LoVo (cell line): ENCODE results near the gene LPGAT1.
"Not testable (repeated sequence)": the region's sequence is repeated elsewhere in the genome, so short reads cannot be mapped to it uniquely, and the experiment has no call there.

Experiments
- DNase-seq: peaks from one replicate; pipeline ENCODE4 v3.0.0-alpha.2; 2016; ENCODE audit warnings: low spot score

Gene LPGAT1

DNA sequence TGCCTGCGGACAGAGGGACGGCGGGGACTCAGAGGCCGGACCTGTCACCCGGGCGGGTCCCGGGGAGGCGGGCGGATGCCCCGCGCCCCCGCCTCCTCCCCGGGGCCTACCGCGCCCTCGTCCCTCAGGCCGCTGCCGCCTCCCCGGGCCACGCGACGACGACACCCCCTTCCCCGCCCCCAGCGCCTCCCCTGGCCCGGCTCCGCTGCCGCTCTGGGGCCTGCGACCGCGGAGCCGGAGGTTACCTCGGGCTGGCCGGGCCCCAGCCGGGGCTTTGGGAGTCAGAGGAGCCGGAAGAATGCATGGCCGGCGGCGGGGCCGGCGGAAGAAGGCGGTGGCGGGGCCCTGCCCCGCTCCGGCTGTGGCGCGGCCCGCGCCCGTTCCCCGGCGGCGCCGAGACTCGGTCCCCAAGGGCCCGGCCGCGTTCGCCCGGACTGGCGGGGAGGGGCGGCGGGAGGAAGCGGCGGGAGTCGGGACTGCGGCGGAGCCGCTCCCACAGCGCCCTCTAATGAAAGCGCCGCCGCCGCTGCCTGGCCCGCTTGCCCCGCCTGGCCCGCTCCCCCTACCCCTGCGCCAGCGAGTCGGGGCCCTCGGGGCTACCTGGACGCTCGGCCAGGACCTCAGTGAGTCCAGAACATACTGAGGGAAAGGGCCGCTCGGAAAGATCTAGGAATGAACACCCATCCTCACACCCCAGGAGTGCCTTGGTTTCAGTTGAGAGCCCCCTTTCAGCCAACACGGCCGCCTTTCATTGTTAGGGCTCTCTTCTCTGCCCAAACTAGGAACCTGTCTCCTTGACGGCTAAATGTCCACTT is at the start of gene LPGAT1:
LPGAT1 (minus strand) TSS at position 436 of the 815 bp plus-strand sequence. CDS start 1,467 bp downstream, outside the sequence.
- DNase-seq, result peak; percentile 79

DNA sequence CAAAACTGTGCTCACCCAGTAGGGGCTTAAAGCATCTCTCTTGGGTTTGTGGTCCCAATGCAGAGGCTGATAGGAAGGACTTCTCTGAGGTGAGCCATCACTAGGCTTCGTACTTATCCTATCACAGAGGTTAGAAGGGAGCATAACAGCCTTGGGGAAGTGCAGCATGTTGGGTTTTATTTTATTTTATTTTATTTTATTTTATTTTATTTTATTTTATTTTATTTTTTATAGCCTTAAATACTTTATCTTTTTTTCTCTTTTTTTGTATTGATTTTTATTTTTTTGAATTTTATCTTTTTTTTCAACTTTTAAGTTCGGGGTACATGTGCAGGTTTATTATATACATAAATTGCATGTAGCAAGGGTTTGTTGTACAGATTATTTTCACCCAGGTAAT is 48.9 kb upstream of the LPGAT1 start:
- no peak for DNase-seq

DNA sequence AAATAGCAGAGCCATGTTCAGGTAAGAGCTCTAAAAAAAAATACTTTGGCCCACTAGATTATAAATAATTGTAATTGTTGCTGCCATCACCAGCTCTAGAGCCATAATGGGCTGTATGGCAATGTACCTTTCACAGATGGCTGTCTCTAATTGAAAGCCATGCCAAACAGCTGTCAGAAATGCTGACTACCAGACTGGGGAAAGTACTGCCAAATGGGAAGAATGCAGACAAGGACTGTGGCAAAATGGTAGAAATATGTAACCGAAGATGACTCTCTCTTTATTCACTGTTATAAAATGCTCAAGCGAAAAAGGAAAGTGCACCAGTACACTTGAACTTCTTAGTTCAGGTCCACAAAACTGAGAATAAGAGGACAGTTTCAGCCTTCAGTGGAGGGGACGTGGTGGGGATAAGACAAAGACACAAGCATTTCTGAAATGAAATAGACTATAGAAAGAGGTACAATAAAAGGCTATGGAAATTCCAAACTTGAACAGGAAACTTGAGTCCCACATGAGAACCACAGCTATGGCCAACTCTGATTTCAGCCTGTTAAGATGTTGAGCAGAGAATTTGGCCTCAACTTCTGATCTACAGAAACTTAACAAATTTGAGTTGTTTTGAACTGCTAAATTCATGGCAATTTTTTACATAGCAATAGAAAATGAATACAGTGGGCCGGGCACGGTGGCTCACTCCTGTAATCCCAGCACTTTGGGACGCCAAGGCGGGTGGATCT is 46.5 kb upstream of the LPGAT1 start:
- DNase-seq, result no peak

GRCh38 chr1:211875541-211875940 is 45.0 kb upstream of the LPGAT1 start:
- DNase-seq, result no peak

DNA sequence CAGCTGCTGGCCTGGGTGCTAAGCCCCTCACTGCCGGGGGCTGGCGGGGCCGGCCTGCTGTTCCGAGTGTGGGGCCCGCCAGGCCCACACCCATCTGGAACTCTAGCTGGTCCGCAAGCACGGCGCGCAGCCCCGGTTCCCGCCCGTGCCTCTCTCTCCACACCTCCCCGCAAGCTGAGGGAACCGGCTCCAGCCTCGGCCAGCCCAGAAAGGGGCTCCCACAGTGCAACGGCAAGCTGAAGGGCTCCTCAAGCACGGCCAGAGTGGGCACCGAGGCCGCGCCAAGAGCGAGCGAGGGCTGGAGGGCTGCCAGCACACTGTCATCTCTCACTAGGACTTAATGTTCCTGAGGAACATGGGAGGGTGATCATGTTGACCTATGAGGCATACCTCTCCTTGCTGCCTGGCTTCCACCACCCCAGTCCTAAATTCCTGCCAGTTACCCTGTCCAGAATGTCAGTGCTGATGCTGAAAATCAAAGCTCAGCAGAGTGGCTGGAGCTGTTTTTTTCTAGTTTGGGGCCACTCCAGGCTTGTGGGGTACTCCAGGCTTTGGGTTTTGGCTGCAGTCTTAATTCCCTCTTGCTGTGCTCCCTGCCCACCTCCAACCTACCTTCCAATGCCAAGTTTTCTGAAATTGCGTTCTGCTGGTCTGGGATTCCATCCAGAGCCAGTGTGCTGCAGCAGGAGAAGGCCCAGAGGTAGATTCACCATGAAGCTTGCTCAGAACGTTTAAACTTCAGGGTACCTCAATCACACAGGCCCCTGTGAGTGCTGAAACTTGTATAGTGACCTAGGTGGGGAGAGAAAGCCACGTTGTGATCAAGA is 44.2 kb upstream of the LPGAT1 start:
- no peak for DNase-seq

DNA sequence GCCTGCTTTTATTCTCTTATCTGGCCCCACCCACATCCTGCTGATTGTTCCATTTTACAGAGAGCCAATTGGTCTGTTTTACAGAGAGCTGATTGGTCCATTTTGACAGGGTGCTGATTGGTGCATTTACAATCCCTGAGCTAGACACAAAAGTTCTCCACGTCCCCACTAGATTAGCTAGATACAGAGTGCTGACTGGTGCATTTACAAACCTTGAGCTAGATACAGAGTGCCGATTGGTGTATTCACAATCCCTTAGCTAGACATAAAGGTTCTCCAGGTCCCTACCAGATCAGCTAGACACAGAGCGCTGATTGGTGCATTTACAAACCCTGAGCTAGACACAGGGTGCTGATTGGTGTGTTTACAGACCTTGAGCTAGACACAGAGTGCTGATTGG is 43.2 kb upstream of the LPGAT1 start:
- not testable (repeated sequence) for DNase-seq

- no peak for DNase-seq
These were observed 39.6 kb upstream of the LPGAT1 start for GRCh38 chr1:211870156-211870555.

DNA sequence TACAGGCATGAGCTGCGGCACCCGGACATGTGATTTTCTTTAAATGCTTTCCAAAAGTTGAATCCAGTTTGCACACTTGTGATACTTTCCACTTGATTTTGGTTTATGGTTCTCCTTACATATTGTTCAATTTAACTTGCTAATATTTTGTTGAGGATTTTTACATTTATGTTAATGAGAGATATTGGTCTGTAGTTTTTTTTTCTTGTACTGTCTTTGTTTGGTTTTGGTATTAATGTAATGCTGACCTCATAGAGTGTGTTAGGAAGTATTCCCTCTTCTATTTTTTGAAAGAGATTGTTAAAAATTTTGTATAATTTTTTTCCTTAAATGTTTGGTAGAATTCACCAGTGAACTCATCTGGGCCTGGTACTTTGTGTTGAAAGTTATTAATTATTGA is 34.6 kb upstream of the LPGAT1 start:
- DNase-seq, result no peak

GRCh38 chr1:211859405-211859804 is 28.8 kb upstream of the LPGAT1 start:
- DNase-seq, result no peak

DNA sequence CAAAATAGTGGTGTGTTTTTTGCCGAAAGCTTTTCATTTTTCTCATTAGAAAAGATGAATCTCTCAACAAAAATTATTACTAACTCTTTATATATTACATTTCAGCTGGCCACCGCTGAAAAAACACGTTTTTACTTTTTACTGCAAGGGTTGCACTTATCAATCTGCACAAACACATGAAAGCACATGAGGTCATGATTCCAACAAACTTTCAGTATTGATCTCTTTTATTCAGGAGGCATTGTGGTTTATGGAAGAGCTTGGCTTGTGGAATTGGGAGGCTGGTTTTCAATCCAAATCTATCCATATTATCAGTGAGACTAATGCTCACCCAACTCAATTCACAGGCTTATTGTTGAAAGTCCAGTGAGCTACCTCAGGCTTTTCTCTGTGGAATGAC is 20.6 kb upstream of the LPGAT1 start:
- no peak for DNase-seq

GRCh38 chr1:211843507-211844298 is 13.1 kb upstream of the LPGAT1 start:
- no peak for DNase-seq

DNA sequence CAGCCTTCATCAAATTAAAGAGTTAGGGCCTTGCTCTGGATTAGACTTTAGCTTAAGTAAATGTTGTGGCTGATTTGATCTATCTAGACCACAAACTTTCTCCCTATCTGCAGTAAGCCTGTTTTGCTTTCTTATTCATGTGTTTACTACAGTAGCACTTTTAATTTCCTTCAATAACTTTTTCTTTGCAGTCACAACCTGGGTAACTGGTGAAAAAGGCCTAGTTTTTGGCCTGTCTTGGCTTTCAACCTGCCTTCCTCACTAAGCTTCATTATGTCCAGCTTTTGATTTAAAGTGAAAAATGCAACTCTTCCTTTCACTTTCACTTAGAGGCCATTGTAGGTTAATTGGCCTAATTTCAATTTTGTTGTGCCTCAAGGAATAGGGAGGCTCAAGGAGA is 12.5 kb upstream of the LPGAT1 start:
- DNase-seq, result no peak

GRCh38 chr1:211842518-211842917 is 12.0 kb upstream of the LPGAT1 start:
- DNase-seq, result no peak

GRCh38 chr1:211839106-211839505 is 8.5 kb upstream of the LPGAT1 start:
- DNase-seq, result no peak

DNA sequence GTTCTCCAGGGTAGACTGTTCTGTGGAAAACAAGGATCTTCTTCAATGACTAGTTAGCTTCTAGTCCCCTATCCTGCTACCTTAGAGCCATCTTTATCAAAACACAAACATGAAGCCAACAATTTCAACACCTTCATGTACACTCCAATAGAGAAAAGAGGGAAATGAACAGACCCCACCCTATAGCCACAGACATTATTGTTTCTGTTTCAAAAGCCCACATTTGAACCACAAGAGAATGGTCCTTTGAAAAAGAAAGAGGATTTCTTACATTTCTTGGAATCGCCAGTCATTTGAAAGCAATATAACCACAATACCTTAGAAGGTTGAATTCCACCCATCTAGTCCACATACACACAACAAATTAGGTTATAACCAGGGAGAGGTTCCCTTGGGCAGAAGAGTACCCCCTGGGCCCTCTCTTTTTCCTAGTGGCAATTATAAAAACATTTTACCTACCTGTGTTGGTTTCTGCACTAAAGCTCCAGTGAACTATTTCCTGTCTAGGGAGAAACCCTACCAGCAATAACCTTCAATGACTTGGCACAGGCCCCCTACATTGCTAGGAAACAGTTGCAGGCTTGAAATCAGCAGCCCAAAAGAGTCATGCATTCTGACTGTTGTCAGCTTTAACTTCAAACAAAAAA is 2.7 kb upstream of the LPGAT1 start:
- no peak for DNase-seq

GRCh38 chr1:211832661-211833060 is 2.1 kb upstream of the LPGAT1 start:
- no peak for DNase-seq

DNA sequence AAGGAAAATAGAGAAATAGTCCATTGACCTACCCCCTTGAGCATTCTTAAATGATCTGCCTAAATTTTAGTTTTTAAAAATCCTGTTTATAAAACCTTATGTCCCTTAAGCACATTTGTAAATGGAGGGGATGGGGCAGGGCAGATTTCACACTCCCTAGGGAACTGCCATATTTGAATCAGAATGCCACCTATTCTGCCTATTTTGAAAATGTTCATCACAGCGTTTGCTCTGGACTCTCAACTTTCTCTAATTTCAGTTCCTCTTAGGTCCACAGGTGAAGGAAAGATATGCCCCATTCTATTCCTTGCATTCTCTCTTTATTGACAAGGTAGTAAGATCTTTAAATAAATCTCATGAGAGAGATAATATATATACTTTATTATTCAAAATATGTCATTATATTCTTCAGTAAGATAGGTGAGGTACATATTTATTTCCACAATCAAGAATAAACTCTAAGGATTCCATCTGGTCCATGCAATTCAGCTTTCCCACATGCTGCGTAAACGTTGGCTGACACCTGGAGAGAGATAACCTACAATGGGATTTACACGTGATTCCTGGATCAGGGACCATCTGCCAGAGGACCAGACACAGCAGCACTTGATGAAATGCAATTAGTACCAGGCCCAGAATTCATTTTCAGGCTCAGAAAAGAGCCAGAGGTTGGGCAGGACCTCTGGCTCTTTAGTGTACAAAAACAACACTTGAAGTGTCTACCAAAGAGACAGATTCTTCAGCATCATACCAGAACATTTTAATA is 1.2 kb upstream of the LPGAT1 start:
- DNase-seq, result no peak

DNA sequence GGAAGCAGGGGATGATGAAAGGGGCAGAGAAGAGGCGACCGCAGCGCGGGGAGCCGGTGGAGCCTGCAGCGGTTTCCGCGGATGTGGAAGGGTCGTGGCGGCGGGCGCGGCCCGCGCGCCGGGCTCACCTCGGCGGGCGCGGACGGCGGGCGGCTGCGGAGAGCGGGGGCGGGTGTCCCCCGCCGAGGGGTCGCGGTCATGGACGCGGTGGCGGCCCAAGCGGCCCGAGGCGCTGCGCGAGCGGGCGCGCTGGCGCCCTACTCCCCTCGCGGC is 572 bp downstream of the LPGAT1 start:
- no peak for DNase-seq

DNA sequence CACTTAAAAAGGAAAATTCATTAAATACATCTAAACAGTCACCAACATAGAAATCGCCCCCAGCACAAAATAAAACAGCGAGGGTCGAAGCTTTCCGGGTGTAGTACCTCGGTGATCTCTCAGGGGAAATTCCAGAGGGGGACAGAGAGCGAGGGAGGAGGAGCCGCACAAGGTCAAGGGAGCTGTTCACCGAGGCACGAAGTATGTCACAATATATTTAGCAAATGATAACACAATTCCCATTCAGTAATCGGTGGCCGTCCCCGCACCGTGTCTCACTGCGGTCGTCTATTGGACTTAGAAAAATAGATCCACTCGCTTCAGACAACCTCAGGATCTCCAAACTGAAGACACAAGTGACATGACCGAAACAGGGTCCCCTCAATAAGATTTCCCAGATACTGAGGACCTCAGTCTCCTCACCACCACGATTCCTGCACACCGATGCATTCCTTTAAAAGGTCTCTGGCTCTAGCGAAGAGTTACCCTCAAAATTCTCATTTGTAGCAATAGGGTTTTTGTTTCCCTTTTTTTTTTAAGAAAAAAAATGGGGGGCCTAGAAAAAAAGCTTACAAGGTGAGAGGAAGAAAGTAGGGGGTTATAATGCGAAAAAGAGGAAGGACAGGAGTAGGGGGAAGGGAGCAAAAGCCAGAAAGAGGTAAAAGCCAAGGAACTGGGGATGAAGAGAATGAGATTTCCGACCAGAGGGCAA is 1.1 kb downstream of the LPGAT1 start:
- DNase-seq, result no peak
